GM19099 (cell line): ENCODE results near the gene CD300C.

Source experiments
- POLR2A ChIP-seq: IDR thresholded peaks from 3 replicates; pipeline ENCODE4 v1.6.1; 2011; ENCODE audit warnings: low read depth; ENCODE audit not compliant: insufficient read length; ENCODE audit errors: extremely low read depth

The CD300C gene

DNA sequence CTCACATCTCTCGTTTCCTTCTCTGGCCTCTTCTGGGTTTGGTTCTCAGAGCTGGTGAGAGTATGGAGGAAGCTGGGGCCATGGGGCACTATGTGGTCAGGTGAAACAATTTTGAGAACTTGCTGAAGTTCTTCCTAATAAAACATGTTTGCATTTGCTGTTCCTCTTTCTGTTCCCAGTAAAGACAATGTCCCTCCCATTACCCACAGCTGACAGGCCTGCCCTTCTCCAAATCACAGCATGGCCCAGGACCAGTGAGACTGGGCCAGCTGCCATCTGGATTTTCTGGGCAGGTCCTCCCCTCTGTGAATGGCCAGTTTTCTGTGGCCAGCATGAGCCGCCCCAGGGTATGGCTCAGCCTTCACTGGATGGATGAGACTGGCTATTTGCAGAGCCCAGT lies 21.5 kb upstream of the CD300C start, which contains the start of gene CD300H:
Gene CD300H, minus strand, starts transcription at position 113 of the 400 bp plus-strand sequence.
- TF ChIP-seq POLR2A, result no peak

DNA sequence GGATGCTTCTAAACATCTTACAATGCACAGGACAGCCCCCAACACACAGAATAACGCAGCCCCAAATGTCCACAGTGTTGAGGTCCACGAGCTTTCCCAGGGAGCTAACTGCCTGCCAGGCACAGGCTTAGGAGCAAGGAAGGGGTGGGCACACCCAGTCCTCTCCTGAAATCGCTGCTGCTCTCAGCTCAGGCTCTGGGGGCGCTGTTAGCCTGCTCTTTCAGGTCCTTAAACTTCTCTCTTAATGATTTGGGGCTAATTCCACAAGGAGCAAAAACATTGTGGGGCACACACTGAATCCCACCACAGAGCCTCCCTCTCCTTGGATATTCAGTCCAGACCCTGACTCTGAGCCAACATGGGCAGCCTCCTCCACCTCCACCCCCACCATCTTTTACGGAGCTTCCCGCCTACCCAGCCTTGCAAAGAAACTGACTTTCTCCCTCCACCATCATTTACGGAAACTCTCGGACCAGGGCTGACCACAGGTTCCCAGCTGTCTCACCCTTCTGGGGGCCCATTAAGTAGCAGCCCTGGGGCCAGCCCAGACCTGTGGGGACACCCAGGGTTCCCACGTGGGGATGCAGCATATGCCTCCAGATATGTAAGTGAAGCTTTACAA lies 20.3 kb upstream of the CD300C start:
- no peak for TF ChIP-seq POLR2A

- no peak for TF ChIP-seq POLR2A
These were observed 19.2 kb upstream of the CD300C start for GRCh38 chr17:74565126-74565525.

DNA sequence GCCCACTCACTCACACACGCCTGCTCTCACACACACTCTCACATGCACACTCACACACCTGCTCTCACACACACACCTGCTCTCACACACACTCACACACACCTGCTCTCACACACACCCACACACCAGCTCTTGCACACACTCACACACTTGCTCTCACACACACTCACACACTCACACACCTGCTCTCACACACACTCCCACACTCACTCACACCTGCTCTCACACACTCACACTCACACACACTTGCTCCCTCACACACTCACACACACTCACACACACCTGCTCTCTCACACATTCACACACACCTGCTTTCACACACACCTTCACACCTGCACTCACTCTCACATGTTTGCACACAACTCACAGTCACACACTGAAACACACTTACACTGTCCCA lies 17.4 kb upstream of the CD300C start:
- no peak for TF ChIP-seq POLR2A

- no peak for TF ChIP-seq POLR2A
These were observed 15.7 kb upstream of the CD300C start for GRCh38 chr17:74561586-74561985.

GRCh38 chr17:74558882-74559519 lies 13.1 kb upstream of the CD300C start:
- TF ChIP-seq POLR2A, result no peak

DNA sequence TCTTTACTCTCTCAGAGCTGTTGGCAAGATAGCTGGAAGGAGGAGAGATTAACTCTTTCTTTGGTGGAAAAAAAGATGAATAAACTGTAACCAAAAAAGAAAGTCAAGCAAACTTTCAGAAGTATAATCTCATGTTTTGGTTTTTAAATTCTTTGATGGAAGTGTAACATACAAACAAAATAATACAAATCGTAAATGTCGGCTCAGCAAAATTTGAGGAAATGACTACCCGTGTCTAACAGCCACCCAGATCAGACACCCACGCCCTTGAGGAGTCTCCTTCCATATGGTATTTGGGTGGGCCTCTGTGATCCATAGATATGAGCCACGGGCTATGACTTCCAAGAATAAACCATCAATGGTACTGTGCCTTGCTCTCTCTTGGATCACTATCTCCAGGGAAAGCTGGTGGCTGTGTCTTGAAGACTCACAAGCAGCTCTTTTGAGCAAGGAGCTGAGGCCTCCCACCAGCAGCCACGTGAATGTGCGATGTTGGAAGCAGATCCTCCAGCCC lies 9.6 kb upstream of the CD300C start:
- no peak for TF ChIP-seq POLR2A

DNA sequence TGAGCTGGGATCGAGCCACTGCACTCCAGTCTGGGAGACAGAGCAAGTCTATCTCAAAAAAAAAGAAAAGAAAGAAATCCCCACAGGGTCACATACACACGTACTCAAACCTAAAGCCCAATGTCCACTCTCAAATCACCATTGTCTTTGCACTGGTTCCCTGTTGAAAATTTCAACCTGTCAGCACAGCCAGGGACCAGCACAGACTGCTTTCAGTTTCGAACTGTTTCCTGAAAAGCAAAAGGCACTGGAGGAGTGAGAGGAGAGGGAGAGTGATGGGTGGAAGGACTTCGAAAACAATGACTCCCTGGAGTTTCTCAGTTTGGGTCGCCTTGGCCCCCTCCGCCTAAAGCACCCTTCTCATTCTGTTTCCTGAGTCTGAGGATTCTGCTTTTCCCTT lies 9.0 kb upstream of the CD300C start:
- no peak for TF ChIP-seq POLR2A

GRCh38 chr17:74552037-74552436 lies 6.1 kb upstream of the CD300C start:
- TF ChIP-seq POLR2A, result no peak

DNA sequence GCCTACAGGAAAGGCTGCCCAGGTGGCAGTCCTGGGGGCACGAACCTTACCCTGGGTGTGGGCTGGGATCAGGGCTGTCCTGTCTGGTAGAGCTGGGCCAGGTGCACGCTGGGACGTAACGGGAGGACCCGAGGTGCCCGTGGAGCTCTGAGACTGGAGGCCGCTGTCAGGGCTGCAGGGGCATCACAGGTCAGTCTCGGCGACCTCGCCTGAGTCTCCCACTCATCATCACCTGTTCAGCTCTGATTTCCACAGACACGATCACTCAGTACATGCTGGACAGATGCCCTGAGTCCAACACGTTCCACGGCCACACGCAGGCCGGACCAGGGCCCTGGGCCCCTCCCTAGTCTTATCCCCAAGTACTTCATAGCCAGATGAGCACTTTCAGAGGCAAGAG lies 4.7 kb upstream of the CD300C start:
- TF ChIP-seq POLR2A, result no peak

GRCh38 chr17:74549343-74549742 lies 3.4 kb upstream of the CD300C start:
- no peak for TF ChIP-seq POLR2A

GRCh38 chr17:74547736-74548135 lies 1.8 kb upstream of the CD300C start:
- TF ChIP-seq POLR2A, result no peak

DNA sequence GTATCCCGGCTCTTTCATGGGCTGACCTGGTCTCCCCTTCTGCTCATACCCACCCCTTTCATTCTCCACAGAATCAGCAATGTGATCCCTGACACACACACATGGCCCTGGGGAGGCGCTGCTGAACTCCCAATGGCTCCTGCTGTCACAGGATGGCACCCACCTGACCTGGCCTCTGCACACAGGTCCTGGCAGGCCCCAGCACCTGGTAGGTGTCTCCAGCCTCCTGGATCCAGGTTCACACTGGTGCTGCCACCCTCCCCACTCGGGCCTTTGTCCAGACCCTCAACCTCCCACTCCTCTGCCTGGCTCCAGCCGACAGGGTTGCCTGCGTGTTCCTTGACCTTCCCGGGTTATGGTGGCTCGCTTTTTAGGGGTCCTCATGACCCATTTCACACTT lies 1.3 kb upstream of the CD300C start:
- no peak for TF ChIP-seq POLR2A

DNA sequence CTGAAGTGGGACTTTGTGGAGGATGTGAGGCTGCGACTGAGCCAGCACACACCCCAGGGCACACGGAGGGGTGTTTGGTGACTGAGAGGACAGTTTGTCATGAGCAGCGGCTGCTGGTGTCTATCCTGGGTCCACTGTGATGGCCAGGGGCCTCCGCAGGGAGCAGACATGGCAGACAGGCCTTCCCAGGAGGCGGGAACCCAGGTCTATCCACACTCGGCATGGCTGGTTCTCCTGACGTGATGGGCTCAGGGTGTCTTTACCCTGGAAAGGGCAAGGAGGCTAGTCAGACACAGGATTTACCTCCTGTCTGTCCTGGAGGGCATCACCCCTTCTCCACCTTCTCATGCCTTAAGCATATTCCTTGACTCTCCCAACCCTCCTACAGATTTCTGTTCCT lies 671 bp upstream of the CD300C start:
- no peak for TF ChIP-seq POLR2A

DNA sequence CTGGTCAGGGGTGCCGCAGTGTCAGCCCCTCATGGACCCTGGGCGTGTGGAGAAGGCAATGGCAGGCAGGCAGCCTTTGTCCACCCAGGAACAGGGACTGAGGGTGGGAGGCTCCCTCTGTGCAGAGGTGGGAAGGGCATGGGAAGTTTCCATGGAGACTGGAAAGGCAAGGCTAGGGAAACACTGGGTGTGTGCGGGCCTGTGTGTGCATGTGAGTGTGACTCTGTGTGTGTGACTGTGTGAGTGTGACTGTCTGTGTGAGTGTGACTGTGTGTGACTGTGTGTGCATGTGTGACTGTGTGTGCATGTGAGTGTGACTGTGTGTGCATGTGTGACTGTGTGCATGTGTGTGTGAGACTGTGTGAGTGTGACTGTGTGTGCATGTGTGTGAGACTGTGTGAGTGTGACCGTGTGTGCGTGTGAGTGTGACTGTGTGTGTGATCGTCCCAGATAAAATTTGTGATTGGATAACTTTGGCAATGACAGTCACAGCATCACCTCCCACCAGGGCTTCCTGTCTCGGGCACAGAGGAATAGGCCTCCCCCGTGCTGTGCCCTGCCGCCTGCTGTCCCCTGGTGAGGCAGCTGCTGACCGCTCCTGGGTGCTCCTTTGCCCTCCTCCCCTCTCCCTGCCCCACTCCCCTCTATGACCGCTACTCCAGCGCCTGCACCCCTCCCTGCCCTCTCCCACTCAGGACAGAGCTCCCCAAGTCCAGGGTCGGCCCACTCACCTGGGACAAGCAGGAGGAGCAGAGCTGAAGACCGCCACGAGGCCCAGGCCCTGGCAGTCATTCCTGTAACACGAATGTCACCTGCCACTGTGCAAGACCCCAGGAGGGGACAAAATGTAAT lies 698 bp downstream of the CD300C start:
- TF ChIP-seq POLR2A, result no peak
